ENCODE measurements around the gene RAB11FIP2.

- TF ChIP-seq POLR2AphosphoS5 (IDR thresholded peaks at IDR 0.05), result no peak
- TF ChIP-seq POLR2A (IDR thresholded peaks at IDR 0.05), result no peak
Observed at GRCh38 chr10:117964536-117964935, 82.2 kb downstream of the RAB11FIP2 start.

All from transverse colon (tissue), 3 donors.